HepG2 (cell line): ENCODE data around the gene MSH3. TPM values are rescaled to one million over a fixed set of nuclear protein-coding genes. Genes with fewer than 3 reads are reported as not detected.

ENCODE experiments used
- ATAC-seq: fragments of 200-7000 bp; cut with Tn5 transposase; 3 replicates; pipeline ENCODE4 v1.9.1; 2020; ENCODE audit warnings: mild to moderate bottlenecking, moderate library complexity
- BruUV-seq: library from RNA; stranded (reverse); fragments of 400-500 nt; replicated peaks from 2 replicates; lab custom pipeline; 2021; lab: Mats Ljungman, UMichigan
- CTCF ChIA-PET: fragments of 300-600 bp; formaldehyde crosslinking; extraction: SDS; loops from one replicate; lab custom pipeline; 2021; ENCODE audit warnings: low total read pairs, inconsistent platforms, low intra/inter-chr PET ratio; lab: Yijun Ruan, JAX
- POLR2A ChIA-PET: fragments of 350-600 bp; sonication (Branson Sonifier 250); formaldehyde crosslinking; loops from one replicate; lab custom pipeline; 2020; ENCODE audit warnings: antibody characterized with exemption, inconsistent platforms; lab: Yijun Ruan, JAX
- DNase-seq: peaks from one replicate; pipeline ENCODE4 v3.0.0-alpha.2; 2015; ENCODE audit warnings: low spot score
- FAIRE-seq: peaks from 3 replicates; lab custom pipeline; 2011; peaks lifted over from hg19 to GRCh38; lab: Jason Lieb, UNC
- H2AFZ ChIP-seq: one replicate; pipeline ENCODE4 v1.6.1; 2011; ENCODE audit warnings: low read length, inconsistent platforms
- H3K27ac ChIP-seq: fragments of 300-600 bp; 3 replicates; pipeline ENCODE4 v1.8.0; 2011; ENCODE audit warnings: mixed run types, mild to moderate bottlenecking, mixed read lengths, low read length, inconsistent platforms; ENCODE audit not compliant: insufficient read depth; ENCODE audit errors: extremely low read length
- H3K27me3 ChIP-seq, 2 experiments: fragments of 200-600 bp in 1 of 2; 2 replicates in 1 of 2; 3 replicates in 1 of 2; pipeline versions ENCODE4 v1.6.0 to v1.8.0; 2011; ENCODE audit warnings: low read length in 2 of 2, mild to moderate bottlenecking in 2 of 2, moderate library complexity in 2 of 2, inconsistent platforms in 1 of 2; ENCODE audit not compliant: insufficient read depth in 2 of 2, control insufficient read depth in 1 of 2
- H3K36me3 ChIP-seq, 2 experiments: fragments of 200-600 bp in 1 of 2; replicated peaks in 1 of 2; 2 replicates in 1 of 2; 3 replicates in 1 of 2; pipeline versions ENCODE4 v1.5.1 to v1.8.0; 2011; ENCODE audit warnings: low read length in 2 of 2, inconsistent platforms in 1 of 2; ENCODE audit not compliant: insufficient read depth in 2 of 2, control insufficient read depth in 1 of 2
- H3K4me1 ChIP-seq: 2 replicates; pipeline ENCODE4 v1.5.1; 2012; ENCODE audit warnings: low read length, inconsistent platforms; ENCODE audit not compliant: insufficient read depth
- H3K4me2 ChIP-seq: 2 replicates; pipeline ENCODE4 v1.6.0; 2011; ENCODE audit warnings: low read depth, low read length, inconsistent platforms
- H3K4me3 ChIP-seq, 3 experiments: fragments of 200-600 bp in 1 of 3; sonication (generic), shearing (Covaris generic) in 1 of 3; replicated peaks in 1 of 3; 2 replicates each; pipeline ENCODE4 v1.5.1; 2011 to 2016; ENCODE audit warnings: low read length in 3 of 3, inconsistent platforms in 2 of 3, low read depth in 2 of 3, mild to moderate bottlenecking in 2 of 3, control low read depth in 1 of 3, mixed read lengths in 1 of 3; ENCODE audit not compliant: insufficient read depth in 1 of 3
- H3K79me2 ChIP-seq: one replicate; pipeline ENCODE4 v1.6.1; 2011; ENCODE audit warnings: low read length, inconsistent platforms; ENCODE audit not compliant: insufficient read depth
- H3K9ac ChIP-seq: 2 replicates; pipeline ENCODE4 v1.6.0; 2011; ENCODE audit warnings: mild to moderate bottlenecking, low read depth, low read length, inconsistent platforms; ENCODE audit not compliant: insufficient read depth
- H3K9me3 ChIP-seq: 2 replicates; pipeline ENCODE4 v1.5.1; 2012; ENCODE audit warnings: mild to moderate bottlenecking, low read length
- H4K20me1 ChIP-seq: 2 replicates; pipeline ENCODE4 v1.6.0; 2011; ENCODE audit warnings: inconsistent platforms, mild to moderate bottlenecking, low read length, moderate library complexity; ENCODE audit not compliant: insufficient read depth
- ARNT2 ChIP-seq: sonication (generic); formaldehyde crosslinking; IDR thresholded peaks from 2 replicates; pipeline ENCODE4 v1.8.0; 2022; ENCODE audit warnings: mild to moderate bottlenecking, low read depth, missing genetic modification reagents, moderate library complexity
- CAMTA2 ChIP-seq: sonication (generic); formaldehyde crosslinking; IDR thresholded peaks from 2 replicates; pipeline ENCODE4 v1.4.0; 2020; ENCODE audit warnings: mild to moderate bottlenecking, missing genetic modification reagents, borderline replicate concordance
- E2F2 ChIP-seq: sonication (generic); formaldehyde crosslinking; IDR thresholded peaks from 2 replicates; pipeline ENCODE4 v1.4.0; 2020; ENCODE audit warnings: missing genetic modification reagents, borderline replicate concordance
- JDP2 ChIP-seq: sonication (generic); formaldehyde crosslinking; IDR thresholded peaks from 2 replicates; pipeline ENCODE4 v1.8.1; 2022; ENCODE audit warnings: missing genetic modification reagents, borderline replicate concordance
- KDM6A ChIP-seq: IDR thresholded peaks from 2 replicates; pipeline ENCODE4 v1.6.1; 2016; ENCODE audit warnings: low read depth
- MED1 ChIP-seq: sonication (generic); formaldehyde crosslinking; IDR thresholded peaks from 2 replicates; pipeline ENCODE4 v1.4.0; 2020; ENCODE audit warnings: missing genetic modification reagents
- MTF1 ChIP-seq: sonication (generic); formaldehyde crosslinking; IDR thresholded peaks from 2 replicates; pipeline ENCODE4 v1.5.0; 2020; ENCODE audit warnings: missing genetic modification reagents
- NFAT5 ChIP-seq: sonication (generic); formaldehyde crosslinking; IDR thresholded peaks from 2 replicates; pipeline ENCODE4 v1.4.0; 2020; ENCODE audit warnings: missing genetic modification reagents
- NFKB2 ChIP-seq: sonication (generic); formaldehyde crosslinking; IDR thresholded peaks from 2 replicates; pipeline ENCODE4 v1.4.0; 2020; ENCODE audit warnings: missing genetic modification reagents, borderline replicate concordance
- POLR2G ChIP-seq: fragments of 200-400 bp; formaldehyde crosslinking; IDR thresholded peaks from 2 replicates; pipeline ENCODE4 v1.6.1; 2018; ENCODE audit warnings: mild to moderate bottlenecking, low read depth, low read length, moderate library complexity
- RFXANK ChIP-seq: IDR thresholded peaks from 2 replicates; pipeline ENCODE4 v1.6.1; 2016
- SP5 ChIP-seq: IDR thresholded peaks from 2 replicates; pipeline ENCODE4 v1.6.1; 2016; ENCODE audit warnings: low read depth, borderline replicate concordance
- TAF1 ChIP-seq: sonication (generic); formaldehyde crosslinking; IDR thresholded peaks from 2 replicates; pipeline ENCODE4 v1.4.0; 2020; ENCODE audit warnings: missing genetic modification reagents
- TERF1 ChIP-seq: sonication (generic); formaldehyde crosslinking; IDR thresholded peaks from 2 replicates; pipeline ENCODE4 v1.8.0; 2022; ENCODE audit warnings: mild to moderate bottlenecking, missing genetic modification reagents, moderate library complexity
- ZIK1 ChIP-seq: sonication (generic); formaldehyde crosslinking; IDR thresholded peaks from 2 replicates; pipeline ENCODE4 v1.5.0; 2020; ENCODE audit warnings: mild to moderate bottlenecking, low read depth, missing genetic modification reagents, borderline replicate concordance
- ZNF251 ChIP-seq: sonication (generic); formaldehyde crosslinking; IDR thresholded peaks from 2 replicates; pipeline ENCODE4 v1.9.0; 2021; ENCODE audit warnings: mild to moderate bottlenecking, missing genetic modification reagents
- WGBS: methylation state at CpG from one replicate; pipeline ENCODE4 v1.1.6; 2017; ENCODE audit warnings: low lambda C conversion rate; 5-methylcytosine and 5-hydroxymethylcytosine counted together
- in situ Hi-C: cut with HindIII; loops from 2 replicates; pipeline ENCODE4 v1.10.0; 2017; ENCODE audit warnings: low pct_unique_long_range_greater_than_20kb; ENCODE audit not compliant: extremely low pct_ligation_motif_present
- intact Hi-C: fragments of 100-400 bp; cut with micrococcal nuclease; formaldehyde crosslinking; loops from one replicate; pipeline ENCODE4 v1.10.0; 2022; ENCODE audit not compliant: unreplicated experiment
- polyA plus RNA-seq, 8 experiments: library from polyadenylated mRNA; depleted of rRNA in 3 of 8; stranded (reverse) in 7 of 8; unstranded in 1 of 8; fragments of >200 nt; fragmentation: Illumina TruSeq in 4 of 8; extraction: Trizol in 4 of 8; gene quantifications; 2 replicates each; pipeline versions ENCODE4 v1.2.1 to v1.2.3, GENCODE V29; 2011 to 2016; ENCODE audit warnings: low read depth in 4 of 8, missing spikeins in 1 of 8, mixed read lengths in 1 of 8; ENCODE audit not compliant: insufficient read depth in 1 of 8
- total RNA-seq, 5 experiments: library from RNA; depleted of rRNA; stranded (reverse); fragments of >200 nt; fragmentation: Illumina TruSeq; extraction: Trizol; gene quantifications; 2 replicates each; pipeline ENCODE4 v1.2.3, GENCODE V29; 2016; ENCODE audit warnings: low read depth in 1 of 5

MSH3 gene
- total and polyA plus RNA-seq, 2 of the 13 experiments (the other 11 are each of a cell fraction or from before 2014, with no cell fraction given), result 4.0 to 16.4 TPM

- TF ChIP-seq TAF1 (CRISPR knock-in tag), result no peak
- no peak for TF ChIP-seq ZNF251 (CRISPR knock-in tag)
Measured at GRCh38 chr5:80885396-80886000, 231.0 kb downstream of the MSH3 start (continued).

- DNase-seq (no peak), ATAC-seq (no peak), FAIRE-seq (no peak)
- no peaks in the 10 kb centered on the region for H3K9me3 ChIP-seq
- 73% methylated on average over 3 of the region's 3 CpGs for WGBS
- H3K9ac ChIP-seq, result no peak overlapping the region
- in situ Hi-C loops, result no loop called here
- no peaks in the 10 kb centered on the region for H3K79me2 ChIP-seq
- H3K27ac ChIP-seq, result no peak overlapping the region
- no peaks in the 10 kb centered on the region for H3K36me3 ChIP-seq
- intact Hi-C loops, result no loop called here
- no peak overlapping the region for H2AFZ ChIP-seq
- H4K20me1 ChIP-seq, result no peaks in the 10 kb centered on the region
- ChIA-PET POLR2A (no interaction called here), CTCF (no interaction called here)
- H3K4me1 ChIP-seq, result no peaks in the 10 kb centered on the region
- no TSS peak for BruUV-seq
- H3K4me3 ChIP-seq, result no peak overlapping the region
- H3K27me3 ChIP-seq, result no peaks in the 10 kb centered on the region
- no peak overlapping the region for H3K4me2 ChIP-seq
- no peak for TF ChIP-seq ZIK1
- TF ChIP-seq E2F2 (CRISPR knock-in tag), result no peak
- no peak for TF ChIP-seq MED1 (CRISPR knock-in tag)
- no peak for TF ChIP-seq NFAT5 (CRISPR knock-in tag)
- no peak for TF ChIP-seq KDM6A (CRISPR knock-in tag)
- TF ChIP-seq NFKB2, result no peak
- no peak for TF ChIP-seq JDP2 (CRISPR knock-in tag)
- no peak for TF ChIP-seq ARNT2
- TF ChIP-seq CAMTA2, result no peak
- no peak for TF ChIP-seq TERF1
- no peak for TF ChIP-seq POLR2G
- TF ChIP-seq RFXANK, result no peak
- TF ChIP-seq MTF1 (CRISPR knock-in tag), result no peak
- no peak for TF ChIP-seq SP5 (CRISPR knock-in tag)
Measured at GRCh38 chr5:80894083-80894482, 239.6 kb downstream of the MSH3 start.
